ENCODE measurements around the gene VPS37B. TPM values are rescaled to one million over a fixed set of nuclear protein-coding genes. Genes with fewer than 3 reads are reported as not detected.

VPS37B gene
- total RNA-seq, 2 donors from 2014 or later, result 22.7 to 24.1 TPM

- Mint-ChIP-seq H3K27ac (no peak overlapping the region), H3K4me3 (no peak overlapping the region), H3K4me1 (peaks cover 16% of the 10 kb centered on the region), H3K9me3 (no peaks in the 10 kb centered on the region), H3K27me3 (ENCODE audit: insufficient read depth) (peaks cover 27% of the 10 kb centered on the region), H3K36me3 (ENCODE audit: low read depth) (no peaks in the 10 kb centered on the region)
- H3K36me3 ChIP-seq (ENCODE audit: control insufficient read depth, insufficient read depth, low read length), result peaks cover 3% of the 10 kb centered on the region
- no peak for TF ChIP-seq CTCF (conservative IDR thresholded peaks at IDR 0.05)
- WGBS, 2 experiments (ENCODE audit: insufficient coverage in 1 of 2, insufficient read length in 1 of 2), result 80 to 97% methylated on average over 2 to 6 of the region's 6 CpGs
- no peak overlapping the region for H3K9ac ChIP-seq (ENCODE audit: extremely low read depth, low read length, poor library complexity, severe bottlenecking)
- no peak overlapping the region for H3K27ac ChIP-seq (ENCODE audit: low read depth, low read length)
- no peak for DNase-seq
- H3K27me3 ChIP-seq (ENCODE audit: control insufficient read depth, insufficient read depth, low read length, poor library complexity, severe bottlenecking), result no peaks in the 10 kb centered on the region
- H3K9me3 ChIP-seq (ENCODE audit: control insufficient read depth, low read length), result no peaks in the 10 kb centered on the region
- H3K4me3 ChIP-seq (ENCODE audit: low read length), result no peak overlapping the region
- peaks cover 4% of the 10 kb centered on the region for H3K4me1 ChIP-seq (ENCODE audit: control insufficient read depth, insufficient read depth, low read length)
These were observed 11.7 kb downstream of the VPS37B start for GRCh38 chr12:122884091-122884826.

- Mint-ChIP-seq H3K27me3 (ENCODE audit: insufficient read depth) (peaks cover 37% of the 10 kb centered on the region), H3K4me3 (no peak overlapping the region), H3K9me3 (no peaks in the 10 kb centered on the region), H3K36me3 (ENCODE audit: low read depth) (peaks cover 2% of the 10 kb centered on the region), H3K4me1 (peaks cover 6% of the 10 kb centered on the region), H3K27ac (no peak overlapping the region)
- DNase-seq, result no peak
- 93% methylated on average over 7 to 11 of the region's 11 CpGs for WGBS, 2 experiments (ENCODE audit: insufficient coverage in 1 of 2, insufficient read length in 1 of 2)
- Histone ChIP-seq H3K27me3 (ENCODE audit: control insufficient read depth, insufficient read depth, low read length, poor library complexity, severe bottlenecking) (no peaks in the 10 kb centered on the region), H3K27ac (ENCODE audit: low read depth, low read length) (no peak overlapping the region), H3K4me1 (ENCODE audit: control insufficient read depth, insufficient read depth, low read length) (no peaks in the 10 kb centered on the region), H3K9ac (ENCODE audit: extremely low read depth, low read length, poor library complexity, severe bottlenecking) (no peak overlapping the region), H3K4me3 (ENCODE audit: low read length) (no peak overlapping the region), H3K36me3 (ENCODE audit: control insufficient read depth, insufficient read depth, low read length) (peaks cover 7% of the 10 kb centered on the region), H3K9me3 (ENCODE audit: control insufficient read depth, low read length) (no peaks in the 10 kb centered on the region)
- TF ChIP-seq CTCF (conservative IDR thresholded peaks at IDR 0.05), result no peak
These were observed 12.9 kb downstream of the VPS37B start for GRCh38 chr12:122882908-122883558.

GRCh38 chr12:122880668-122881067, 15.3 kb downstream of the VPS37B start:
- H3K4me3 ChIP-seq (ENCODE audit: low read length), result no peak overlapping the region
- no peak overlapping the region for H3K9ac ChIP-seq (ENCODE audit: extremely low read depth, low read length, poor library complexity, severe bottlenecking)
- no peaks in the 10 kb centered on the region for H3K4me1 ChIP-seq (ENCODE audit: control insufficient read depth, insufficient read depth, low read length)
- Mint-ChIP-seq H3K9me3 (no peaks in the 10 kb centered on the region), H3K4me3 (no peak overlapping the region), H3K27ac (no peak overlapping the region), H3K4me1 (peaks cover 6% of the 10 kb centered on the region), H3K27me3 (ENCODE audit: insufficient read depth) (peaks cover 58% of the 10 kb centered on the region), H3K36me3 (ENCODE audit: low read depth) (peaks cover 11% of the 10 kb centered on the region)
- peaks cover 20% of the 10 kb centered on the region for H3K27me3 ChIP-seq (ENCODE audit: control insufficient read depth, insufficient read depth, low read length, poor library complexity, severe bottlenecking)
- no peak overlapping the region for H3K27ac ChIP-seq (ENCODE audit: low read depth, low read length)
- peak; percentile 73 for TF ChIP-seq CTCF (conservative IDR thresholded peaks at IDR 0.05)
- H3K36me3 ChIP-seq (ENCODE audit: control insufficient read depth, insufficient read depth, low read length), result peaks cover 7% of the 10 kb centered on the region
- WGBS, 2 experiments (ENCODE audit: insufficient coverage in 1 of 2, insufficient read length in 1 of 2), result 51 to 65% methylated on average over 6 to 8 of the region's 8 CpGs
- peak; percentile 80 for DNase-seq
- no peaks in the 10 kb centered on the region for H3K9me3 ChIP-seq (ENCODE audit: control insufficient read depth, low read length)
